NCI-H82 (cell line): Measurements from ENCODE around the gene ALPK3.

ENCODE experiments used
- DNase-seq: peaks from one replicate; lab custom pipeline; 2025; lab: John Stamatoyannopoulos, UW

The ALPK3 gene

GRCh38 chr15:84816694-84817465, at the start of gene ALPK3:
Gene ALPK3, plus strand, starts transcription at chr15:84817356. Its CDS starts 97 bp downstream, at chr15:84817453.
- no peak for DNase-seq

- no peak for DNase-seq
Observed at GRCh38 chr15:84772031-84772430, 45.1 kb upstream of the ALPK3 start.

DNA sequence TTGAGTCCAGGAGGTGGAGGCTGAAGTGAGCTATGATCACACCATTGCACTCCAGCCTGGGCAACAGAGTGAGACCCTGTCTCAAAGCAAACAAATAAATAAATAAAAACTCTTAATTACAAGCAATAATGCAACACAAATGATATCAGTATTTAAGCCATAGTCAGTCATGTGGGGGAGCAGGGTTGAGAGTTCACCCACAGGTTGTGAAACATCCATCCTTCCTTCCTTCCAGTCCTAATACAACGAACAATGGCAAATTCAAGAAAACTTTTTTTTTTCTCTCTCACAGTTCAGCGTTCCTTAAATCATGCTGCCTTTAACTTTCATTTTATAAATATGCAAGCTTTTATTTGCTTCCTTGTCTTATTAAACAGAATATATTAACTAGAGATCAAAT, 44.7 kb upstream of the ALPK3 start:
- no peak for DNase-seq

DNA sequence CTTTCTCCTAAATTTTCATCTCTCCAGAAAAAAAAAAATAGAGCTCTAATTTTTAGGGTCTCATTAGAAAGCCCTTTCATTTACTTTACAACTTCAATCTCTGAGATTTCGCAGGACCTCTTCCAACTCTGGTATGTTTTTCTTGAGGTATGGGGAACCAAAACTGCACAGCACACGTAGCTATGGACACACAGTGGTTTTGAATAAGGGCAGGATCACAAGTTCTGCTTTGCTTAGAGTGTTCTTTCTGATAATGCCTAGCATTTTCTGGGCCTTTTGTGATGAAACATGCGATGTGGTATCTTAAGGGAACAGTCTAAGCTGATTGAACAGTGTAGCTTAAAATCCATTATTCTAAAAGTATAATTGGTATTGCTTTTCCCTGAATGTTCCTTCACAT, 43.4 kb upstream of the ALPK3 start:
- no peak for DNase-seq

- no peak for DNase-seq
Observed at GRCh38 chr15:84775867-84776449, 41.2 kb upstream of the ALPK3 start.

DNA sequence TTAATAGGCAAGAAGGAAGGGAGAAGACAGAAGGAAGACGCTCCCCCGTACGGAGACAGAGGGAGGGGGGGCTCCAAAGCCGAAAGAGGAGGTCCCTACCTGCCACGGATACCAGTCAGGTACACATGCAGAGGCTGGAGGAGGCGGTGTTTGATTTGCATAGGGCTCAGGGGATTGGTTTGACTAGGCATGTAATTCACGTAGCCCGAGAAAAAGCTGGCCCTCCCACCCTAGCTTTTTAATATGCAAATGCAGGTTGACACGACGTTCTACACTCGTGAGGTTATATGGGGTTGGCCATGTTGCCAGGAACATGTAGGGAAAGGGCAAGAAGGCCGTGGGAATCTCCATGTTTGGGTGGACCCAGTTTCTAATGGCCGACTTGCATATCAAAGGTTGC, 39.0 kb upstream of the ALPK3 start:
- DNase-seq = no peak

DNA sequence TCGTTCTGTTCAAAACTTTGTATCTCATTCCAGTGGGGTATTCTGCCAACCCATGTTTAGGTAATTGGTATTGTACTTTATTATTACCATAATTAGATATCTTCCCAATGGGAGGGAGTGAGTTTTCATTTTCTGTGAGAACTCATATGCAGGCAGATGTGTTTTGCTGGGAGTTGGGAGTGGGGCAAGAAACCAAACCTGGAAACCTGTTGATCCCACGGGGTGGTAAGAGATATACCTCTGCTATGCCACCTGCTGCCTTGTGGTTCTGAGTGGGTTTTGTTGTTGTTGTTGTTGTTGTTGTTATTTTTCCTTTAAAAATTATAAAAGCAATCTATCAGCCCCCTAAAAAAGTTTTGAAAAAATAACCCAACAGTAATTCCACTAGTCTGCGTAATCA, 36.7 kb upstream of the ALPK3 start:
- DNase-seq = no peak

DNA sequence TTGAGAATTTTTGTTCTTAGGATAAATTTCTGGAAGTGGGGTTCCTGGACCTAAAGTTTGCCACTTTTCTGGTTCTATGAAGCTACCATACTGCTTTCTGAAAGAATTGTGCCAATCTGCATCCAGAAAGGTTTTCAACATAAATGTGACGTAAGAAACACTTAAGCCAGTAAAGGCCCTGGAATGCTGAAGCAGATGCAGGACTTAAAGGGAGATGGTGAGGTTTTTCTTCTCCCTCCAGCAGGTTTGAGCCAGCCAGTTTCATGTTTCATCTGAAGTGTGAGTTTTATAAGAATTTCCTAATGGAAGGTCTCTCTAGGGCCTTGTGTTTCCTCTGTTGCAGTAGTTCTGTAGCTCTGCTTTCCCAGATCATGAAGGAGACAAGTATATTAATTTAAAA, 35.7 kb upstream of the ALPK3 start:
- no peak for DNase-seq

GRCh38 chr15:84782346-84782745, 34.8 kb upstream of the ALPK3 start:
- DNase-seq = no peak

GRCh38 chr15:84783493-84784251, 33.5 kb upstream of the ALPK3 start:
- DNase-seq = no peak

GRCh38 chr15:84784262-84784661, 32.9 kb upstream of the ALPK3 start:
- DNase-seq = no peak

GRCh38 chr15:84785053-84785452, 32.1 kb upstream of the ALPK3 start:
- no peak for DNase-seq

- no peak for DNase-seq
Observed at GRCh38 chr15:84788500-84788899, 28.7 kb upstream of the ALPK3 start.

GRCh38 chr15:84789762-84790161, 27.4 kb upstream of the ALPK3 start:
- no peak for DNase-seq

DNA sequence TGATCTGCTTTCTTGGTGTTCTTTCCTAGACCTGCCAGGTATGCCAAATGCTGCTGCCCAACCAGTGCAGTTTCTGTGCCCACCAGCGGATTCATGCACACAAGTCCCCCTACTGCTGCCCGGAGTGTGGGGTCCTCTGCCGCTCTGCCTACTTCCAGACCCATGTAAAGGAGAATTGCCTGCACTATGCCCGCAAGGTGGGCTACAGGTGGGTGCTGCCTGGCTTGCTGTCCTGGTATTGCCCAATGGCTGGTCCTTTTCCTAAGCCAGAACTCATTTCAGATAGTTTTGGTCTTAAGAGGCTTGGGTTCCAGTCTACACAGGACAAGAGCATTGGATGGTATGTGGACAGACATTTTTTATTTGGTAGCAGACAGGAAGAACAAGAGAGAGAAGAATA, 26.5 kb upstream of the ALPK3 start:
- no peak for DNase-seq

DNA sequence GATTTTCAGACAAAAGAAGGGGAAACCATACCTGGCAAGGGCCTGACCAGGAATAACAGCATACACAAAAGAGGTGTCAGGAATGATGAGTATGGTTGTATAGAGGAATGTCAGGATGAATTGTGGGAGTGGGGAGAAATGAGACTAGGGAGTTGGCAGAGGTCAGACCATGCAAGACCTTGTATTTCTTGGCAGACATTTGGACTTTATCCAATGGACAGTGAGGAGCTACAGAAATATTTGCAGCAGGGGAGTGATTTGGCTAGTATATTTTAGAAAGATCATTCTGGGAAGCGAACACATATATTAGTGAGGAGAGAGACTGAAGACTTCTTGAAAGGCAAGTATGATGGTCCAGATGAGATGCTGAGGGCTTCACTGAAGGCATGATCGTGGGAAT, 25.4 kb upstream of the ALPK3 start:
- no peak for DNase-seq

DNA sequence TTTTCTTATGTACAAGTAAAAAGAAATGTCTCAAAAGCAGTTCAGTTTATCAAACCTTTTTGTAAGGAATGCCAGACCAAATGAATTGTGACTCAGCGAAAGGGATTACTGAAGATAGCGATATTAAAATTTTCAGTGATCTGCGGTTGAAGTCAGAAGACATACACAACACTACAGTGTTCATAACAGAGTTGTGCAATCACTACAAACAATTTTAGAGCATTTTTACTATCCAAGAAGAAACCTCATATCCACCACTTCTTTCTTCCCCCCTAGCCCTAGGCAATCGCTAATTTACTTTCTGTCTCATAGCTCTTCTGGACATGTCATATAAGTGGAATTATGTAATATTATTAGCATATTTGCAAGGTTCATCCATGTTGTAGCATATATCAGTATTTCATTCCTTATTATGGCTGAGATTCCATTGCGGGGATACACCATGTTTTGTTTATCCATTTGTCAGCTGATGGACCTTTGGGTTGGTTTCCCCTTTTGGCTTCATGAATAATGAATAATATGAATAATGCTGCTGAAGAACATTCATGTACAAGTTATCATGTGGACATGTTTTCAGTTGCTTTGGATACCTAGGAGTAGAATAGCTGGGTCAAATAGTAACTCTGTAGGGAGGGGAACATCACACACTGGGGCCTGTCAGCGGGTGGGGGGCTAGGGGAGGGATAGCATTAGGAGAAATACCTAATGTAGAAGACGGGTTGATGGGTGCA, 23.6 kb upstream of the ALPK3 start:
- no peak for DNase-seq

GRCh38 chr15:84794162-84794547, 23.0 kb upstream of the ALPK3 start:
- no peak for DNase-seq

GRCh38 chr15:84795186-84795585, 22.0 kb upstream of the ALPK3 start:
- DNase-seq = no peak

GRCh38 chr15:84797212-84797611, 19.9 kb upstream of the ALPK3 start:
- no peak for DNase-seq

- DNase-seq = no peak
Observed at GRCh38 chr15:84797801-84798200, 19.4 kb upstream of the ALPK3 start.

GRCh38 chr15:84798436-84798946, 18.7 kb upstream of the ALPK3 start:
- no peak for DNase-seq
